ENCODE data around the gene PRDX3.

PRDX3 gene

GRCh38 chr10:119131512-119132240 lies 46.9 kb downstream of the PRDX3 start:
- no peak for DNase-seq (ENCODE audit: low read depth, low spot score)

- no peak for DNase-seq (ENCODE audit: low read depth, low spot score)
These were observed 48.9 kb downstream of the PRDX3 start for GRCh38 chr10:119129721-119130120.

- DNase-seq (ENCODE audit: low read depth, low spot score) = no peak
These were observed 52.7 kb downstream of the PRDX3 start for GRCh38 chr10:119125942-119126341.

- no peak for DNase-seq (ENCODE audit: low read depth, low spot score)
These were observed 57.7 kb downstream of the PRDX3 start for GRCh38 chr10:119120875-119121274.

GRCh38 chr10:119120413-119120867 lies 58.2 kb downstream of the PRDX3 start:
- DNase-seq (ENCODE audit: low read depth, low spot score) = no peak

GRCh38 chr10:119119400-119119799 lies 59.2 kb downstream of the PRDX3 start:
- DNase-seq (ENCODE audit: low read depth, low spot score) = no peak

GRCh38 chr10:119118231-119118630 lies 60.4 kb downstream of the PRDX3 start:
- DNase-seq (ENCODE audit: low read depth, low spot score) = no peak
